ES-I3 (cell line): ENCODE measurements around the gene UBE2M.

Experiments used
- H3K36me3 ChIP-seq: 2 replicates; pipeline ENCODE4 v1.6.1; 2013; ENCODE audit warnings: mild to moderate bottlenecking, low read length, control low read depth, moderate library complexity; ENCODE audit not compliant: insufficient read depth
- H3K4me1 ChIP-seq: 2 replicates; pipeline ENCODE4 v1.6.1; 2013; ENCODE audit warnings: mild to moderate bottlenecking, control low read depth, low read length; ENCODE audit not compliant: insufficient read depth
- H3K9ac ChIP-seq: 2 replicates; pipeline ENCODE4 v1.6.1; 2013; ENCODE audit warnings: low read depth, mild to moderate bottlenecking, low read length, moderate library complexity
- H3K9me3 ChIP-seq: 2 replicates; pipeline ENCODE4 v1.6.1; 2013; ENCODE audit warnings: mild to moderate bottlenecking, low read length, moderate library complexity; ENCODE audit not compliant: control insufficient read depth, insufficient read depth

UBE2M gene

GRCh38 chr19:58575183-58576041 is 17.0 kb upstream of the UBE2M start:
- Histone ChIP-seq H3K9me3 (no peaks in the 10 kb centered on the region), H3K9ac (peak overlapping the region; percentile 90), H3K4me1 (peaks cover 7% of the 10 kb centered on the region), H3K36me3 (no peaks in the 10 kb centered on the region)

- Histone ChIP-seq H3K9ac (peak overlapping the region; percentile 91; the same call in 1 of the 2 replicates), H3K4me1 (peaks cover 7% of the 10 kb centered on the region), H3K36me3 (no peaks in the 10 kb centered on the region)
Observed at GRCh38 chr19:58573658-58574164, 15.3 kb upstream of the UBE2M start.

DNA sequence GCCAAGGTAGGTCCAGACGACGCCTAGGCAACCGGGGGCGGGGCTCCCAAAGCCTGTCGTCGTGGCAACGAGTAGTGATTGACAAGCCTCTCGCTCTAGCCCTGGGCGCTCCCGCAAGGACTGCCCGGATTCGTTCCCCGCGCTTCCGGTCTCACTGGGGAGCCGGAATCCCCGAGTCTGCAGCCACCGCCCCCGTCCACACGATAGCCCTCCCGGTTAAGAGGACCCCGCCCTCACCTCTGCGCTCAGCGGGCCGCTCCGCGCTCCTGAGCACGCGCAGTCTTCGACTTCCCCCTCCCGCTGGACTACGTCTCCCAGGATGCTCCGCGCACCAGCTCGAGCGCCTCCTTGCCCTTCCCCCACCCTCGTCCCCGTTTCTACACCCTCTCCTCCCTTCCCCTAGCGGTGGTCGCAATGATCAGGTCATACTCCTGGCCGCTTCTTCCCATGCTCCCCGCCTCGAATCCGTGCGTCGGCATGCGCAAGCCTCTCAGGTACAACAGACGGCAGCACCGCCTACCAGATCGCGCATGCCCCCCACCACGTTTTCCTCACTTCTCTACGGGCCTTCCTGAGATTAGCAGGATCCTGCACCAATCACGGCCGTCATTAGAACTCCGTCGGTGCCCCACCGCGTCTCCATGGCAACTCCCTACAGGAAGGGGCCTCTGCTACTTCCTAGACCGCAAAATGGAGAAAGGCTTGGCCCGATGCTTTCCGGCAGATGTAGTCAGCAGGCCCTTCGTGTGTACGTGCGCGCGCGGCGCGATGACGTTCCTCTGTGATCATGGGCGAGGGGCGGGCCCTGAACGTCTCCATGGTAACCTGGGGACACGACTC is 14.6 kb upstream of the UBE2M start, which contains the start of gene MZF1:
MZF1 (minus strand) TSS at position 518 of the 840 bp plus-strand sequence. CDS start 1,946 bp downstream, outside the sequence.
- Histone ChIP-seq H3K9ac (peak within 1 kb of the TSS; percentile 91), H3K4me1 (peaks cover 7% of the 10 kb centered on the region), H3K36me3 (no peaks in the 10 kb centered on the region; the same call in 1 of the 2 replicates), H3K9me3 (no peaks in the 10 kb centered on the region)

More at GRCh38 chr19:58573658-58574164, 15.3 kb upstream of the UBE2M start:
- no peaks in the 10 kb centered on the region for H3K9me3 ChIP-seq

DNA sequence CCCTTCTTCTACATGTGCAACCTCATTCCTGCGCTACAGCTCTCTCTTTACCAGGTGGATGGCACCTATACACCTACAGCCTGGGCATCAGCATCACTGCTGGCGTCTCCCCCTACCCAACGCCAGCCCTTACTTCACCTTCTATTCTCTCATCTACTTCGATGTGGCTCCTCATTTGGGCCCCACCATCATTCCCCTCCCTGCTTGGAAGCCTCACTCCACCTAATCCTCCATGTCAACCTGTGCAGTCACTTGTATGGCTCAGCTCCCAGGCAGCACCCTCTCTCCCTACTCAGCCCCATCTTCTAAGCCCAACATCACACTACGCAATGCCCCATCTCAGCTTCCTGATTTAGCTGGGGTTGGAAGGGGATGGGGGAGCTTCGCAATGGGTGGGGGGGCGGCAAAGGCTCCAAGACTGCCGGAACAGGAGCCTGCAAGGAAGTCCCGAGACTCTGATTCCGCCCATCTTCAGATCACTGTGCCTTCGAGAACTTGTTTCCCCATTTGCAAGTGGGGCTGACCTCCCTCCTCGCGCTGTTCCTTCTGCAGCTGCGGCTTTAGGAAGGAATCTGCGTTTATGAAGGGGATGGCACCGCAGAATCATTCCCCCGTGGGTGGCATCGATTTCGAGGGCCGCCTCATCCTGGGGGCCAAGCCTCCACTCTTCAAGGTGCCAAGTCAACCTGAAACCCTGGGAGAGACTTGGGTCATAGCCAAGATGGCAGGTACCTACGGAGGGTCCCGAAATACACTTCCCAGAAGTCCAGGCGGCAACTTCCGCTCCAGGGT is 13.8 kb upstream of the UBE2M start:
- no peaks in the 10 kb centered on the region for H3K9me3 ChIP-seq
- peak overlapping the region; percentile 91 for H3K9ac ChIP-seq
- peaks cover 7% of the 10 kb centered on the region for H3K4me1 ChIP-seq

GRCh38 chr19:58571575-58571947 is 13.2 kb upstream of the UBE2M start:
- Histone ChIP-seq H3K9ac (no peak overlapping the region), H3K9me3 (no peaks in the 10 kb centered on the region)

More for the DNA sequence above, 13.8 kb upstream of the UBE2M start:
- H3K36me3 ChIP-seq = no peaks in the 10 kb centered on the region; the same call in 1 of the 2 replicates

GRCh38 chr19:58570770-58571574 is 12.6 kb upstream of the UBE2M start:
- Histone ChIP-seq H3K9ac (no peak overlapping the region), H3K9me3 (no peaks in the 10 kb centered on the region), H3K36me3 (no peaks in the 10 kb centered on the region; the same call in 1 of the 2 replicates), H3K4me1 (peaks cover 7% of the 10 kb centered on the region)

More at GRCh38 chr19:58571575-58571947, 13.2 kb upstream of the UBE2M start:
- Histone ChIP-seq H3K4me1 (peaks cover 7% of the 10 kb centered on the region), H3K36me3 (no peaks in the 10 kb centered on the region; the same call in 1 of the 2 replicates)

DNA sequence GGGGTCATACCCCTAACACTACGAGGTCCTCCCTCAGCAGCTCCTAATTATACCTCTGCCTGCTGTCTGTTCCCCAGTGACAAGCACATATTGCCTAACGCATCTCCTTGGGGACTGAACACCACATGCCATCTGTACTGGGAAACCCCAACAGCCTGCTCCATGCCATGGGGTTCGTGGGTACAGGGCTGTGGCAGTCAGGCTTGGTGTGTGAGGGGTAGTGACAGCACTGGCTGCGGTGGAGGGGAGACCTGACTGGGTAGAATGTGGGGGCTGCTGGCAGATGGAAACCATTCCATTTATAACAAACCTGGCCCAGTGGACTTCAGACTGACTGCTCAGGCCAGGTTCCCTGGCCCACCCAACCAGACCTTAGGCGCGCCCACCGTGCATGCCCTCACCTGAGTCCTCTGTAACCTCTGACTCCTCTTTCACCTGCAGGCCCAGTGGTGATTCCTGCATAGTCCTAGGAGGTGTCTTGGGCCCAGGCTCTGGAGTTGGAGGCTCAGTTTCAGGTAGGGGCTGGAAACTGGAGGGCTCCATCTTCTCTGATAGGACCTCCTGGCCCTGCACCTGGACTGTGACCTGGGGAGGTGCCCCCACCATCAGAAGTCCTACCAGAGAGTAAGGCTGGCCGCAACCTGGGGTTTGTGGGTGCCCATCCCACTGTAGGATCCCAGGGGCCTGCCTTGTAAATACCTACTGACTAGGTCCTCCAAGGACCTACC is 11.7 kb upstream of the UBE2M start:
- Histone ChIP-seq H3K36me3 (no peaks in the 10 kb centered on the region; the same call in 1 of the 2 replicates), H3K9ac (no peak overlapping the region)

DNA sequence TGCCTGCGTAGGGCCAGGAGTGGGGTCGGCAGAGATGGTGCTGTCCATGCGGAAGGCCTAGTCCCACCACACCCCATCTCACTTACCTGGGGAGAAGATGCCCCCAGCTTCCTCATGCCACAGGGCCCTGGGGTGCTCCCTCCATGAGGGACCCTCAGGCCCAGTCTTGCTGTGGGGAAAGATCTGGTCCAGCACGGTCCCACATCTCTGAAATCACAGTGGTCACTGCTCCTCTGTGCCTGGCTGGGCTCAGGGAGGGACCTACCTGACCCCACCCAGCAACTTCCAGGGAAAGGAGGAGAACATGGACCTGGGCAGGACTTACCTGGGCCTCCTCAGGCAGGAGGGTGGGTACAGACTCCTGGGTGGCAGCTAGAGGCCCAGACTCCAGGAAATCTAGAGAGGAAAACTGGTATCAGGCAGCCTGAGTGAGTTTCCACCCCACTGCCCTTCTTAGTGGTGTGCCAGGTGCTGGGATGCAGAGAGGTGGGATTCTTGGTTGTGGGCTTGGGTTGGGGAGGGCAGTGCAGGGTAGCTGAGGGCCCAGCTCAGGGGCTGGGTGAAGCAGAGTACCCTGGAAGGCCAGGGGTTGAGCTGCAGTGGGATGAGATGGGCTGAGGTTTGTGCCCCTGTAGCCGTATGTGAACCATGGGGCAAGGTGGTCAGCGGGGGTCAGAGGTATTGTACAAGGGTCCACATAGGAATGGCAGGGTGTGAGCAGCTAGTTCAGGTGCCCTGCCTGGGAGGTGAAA is 11.0 kb upstream of the UBE2M start:
- Histone ChIP-seq H3K36me3 (no peaks in the 10 kb centered on the region; the same call in 1 of the 2 replicates), H3K4me1 (peaks cover 7% of the 10 kb centered on the region), H3K9me3 (no peaks in the 10 kb centered on the region), H3K9ac (no peak overlapping the region)

More for the DNA sequence above, 11.7 kb upstream of the UBE2M start:
- peaks cover 7% of the 10 kb centered on the region for H3K4me1 ChIP-seq
- H3K9me3 ChIP-seq = no peaks in the 10 kb centered on the region

DNA sequence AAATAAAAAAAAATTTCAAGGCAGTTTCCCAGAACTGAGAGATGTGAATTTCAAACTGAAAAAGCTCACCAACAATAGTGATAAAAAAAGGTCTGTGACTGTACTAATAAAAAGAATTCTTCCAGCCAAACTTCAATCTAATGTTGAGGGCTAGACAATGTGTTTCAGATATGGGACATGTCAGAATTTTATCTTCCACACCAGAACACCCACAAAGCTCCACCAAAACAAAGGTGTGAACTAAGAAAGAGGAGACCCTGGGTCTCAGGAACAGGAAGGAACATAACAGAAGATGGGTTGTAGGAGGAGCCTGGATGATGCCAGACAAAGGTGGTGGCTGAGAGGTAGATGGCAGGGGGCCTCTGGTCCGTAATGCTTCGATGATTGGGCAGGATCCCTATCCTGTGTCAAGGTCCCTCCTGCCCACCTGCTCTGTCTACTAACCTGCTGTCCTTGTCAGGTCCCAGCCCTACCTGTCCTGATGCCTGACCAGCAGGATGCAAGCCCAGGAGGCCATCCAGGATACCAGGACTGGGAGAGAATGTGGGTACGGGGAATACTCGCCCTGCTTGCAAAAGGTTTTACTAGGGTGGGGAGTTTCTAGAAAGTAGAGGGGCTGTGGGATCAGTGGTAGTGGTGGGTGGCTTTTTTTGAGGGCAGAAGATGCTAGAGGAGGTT is 10.2 kb upstream of the UBE2M start:
- Histone ChIP-seq H3K36me3 (no peaks in the 10 kb centered on the region; the same call in 1 of the 2 replicates), H3K4me1 (peaks cover 4% of the 10 kb centered on the region; the same call in 1 of the 2 replicates), H3K9me3 (no peaks in the 10 kb centered on the region), H3K9ac (no peak overlapping the region)

GRCh38 chr19:58566989-58567388 is 8.6 kb upstream of the UBE2M start:
- Histone ChIP-seq H3K36me3 (no peaks in the 10 kb centered on the region; the same call in 1 of the 2 replicates), H3K4me1 (peaks cover 3% of the 10 kb centered on the region; the same call in 1 of the 2 replicates)

DNA sequence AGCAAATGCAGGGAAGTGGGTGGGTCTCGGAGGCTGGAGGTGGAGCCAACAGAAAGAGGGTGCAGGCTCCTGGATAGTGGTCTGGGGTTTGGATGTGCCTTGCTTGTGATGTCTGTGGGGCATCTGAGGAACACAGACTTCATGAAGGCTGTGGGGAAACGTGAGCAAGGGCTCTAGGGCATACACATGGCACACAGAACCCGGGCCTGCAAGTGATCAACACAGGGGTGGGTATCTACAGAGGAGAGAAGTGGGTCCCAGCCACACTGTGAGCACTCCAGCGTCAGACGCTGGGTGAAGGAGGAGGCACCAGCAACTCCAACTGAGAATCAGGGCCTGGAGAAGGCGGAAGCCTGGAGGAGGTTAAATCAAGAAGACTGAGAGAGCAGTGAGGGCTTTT is 5.4 kb upstream of the UBE2M start:
- Histone ChIP-seq H3K36me3 (no peaks in the 10 kb centered on the region; the same call in 1 of the 2 replicates), H3K4me1 (peaks cover 4% of the 10 kb centered on the region; the same call in 1 of the 2 replicates), H3K9me3 (no peaks in the 10 kb centered on the region), H3K9ac (no peak overlapping the region)

More at GRCh38 chr19:58566989-58567388, 8.6 kb upstream of the UBE2M start:
- H3K9ac ChIP-seq = no peak overlapping the region
- no peaks in the 10 kb centered on the region for H3K9me3 ChIP-seq
